IPS-20b (cell line): ENCODE data around the gene OR52H1.
"Not testable (repeated sequence)": the region's sequence is repeated elsewhere in the genome, so short reads cannot be mapped to it uniquely, and the experiment has no call there.

Experiments
- H3K27ac ChIP-seq: one replicate; pipeline ENCODE4 v1.5.1; 2013; ENCODE audit warnings: low read length
- H3K27me3 ChIP-seq: 2 replicates; pipeline ENCODE4 v1.6.1; 2013; ENCODE audit warnings: mild to moderate bottlenecking, low read length, inconsistent platforms; ENCODE audit not compliant: insufficient read depth
- H3K36me3 ChIP-seq: 2 replicates; pipeline ENCODE4 v1.6.1; 2013; ENCODE audit warnings: low read depth, mild to moderate bottlenecking, inconsistent platforms, low read length, moderate library complexity; ENCODE audit not compliant: insufficient read depth
- H3K4me1 ChIP-seq: 2 replicates; pipeline ENCODE4 v1.6.1; 2013; ENCODE audit warnings: mild to moderate bottlenecking, control low read depth, inconsistent platforms, low read length, moderate library complexity; ENCODE audit not compliant: insufficient read depth
- H3K4me3 ChIP-seq: 2 replicates; pipeline ENCODE4 v1.5.1; 2013; ENCODE audit warnings: mild to moderate bottlenecking, low read length, inconsistent platforms
- H3K9ac ChIP-seq: 2 replicates; pipeline ENCODE4 v1.6.1; 2013; ENCODE audit warnings: low read depth, mild to moderate bottlenecking, inconsistent platforms, low read length, moderate library complexity
- H3K9me3 ChIP-seq: 2 replicates; pipeline ENCODE4 v1.6.1; 2013; ENCODE audit warnings: mild to moderate bottlenecking, low read depth, low read length, inconsistent platforms; ENCODE audit not compliant: insufficient read depth

The OR52H1 gene

GRCh38 chr11:5548440-5548839 lies at the start of gene OR52H1:
Gene OR52H1, minus strand, starts transcription at chr11:5548540. Its CDS starts 3,035 bp downstream, at chr11:5545505.
- Histone ChIP-seq H3K4me1 (no peaks in the 10 kb centered on the region), H3K27me3 (no peaks in the 10 kb centered on the region), H3K36me3 (no peaks in the 10 kb centered on the region), H3K9ac (no peak within 1 kb of the TSS), H3K9me3 (no peaks in the 10 kb centered on the region), H3K4me3 (no peak within 1 kb of the TSS), H3K27ac (no peak within 1 kb of the TSS)

DNA sequence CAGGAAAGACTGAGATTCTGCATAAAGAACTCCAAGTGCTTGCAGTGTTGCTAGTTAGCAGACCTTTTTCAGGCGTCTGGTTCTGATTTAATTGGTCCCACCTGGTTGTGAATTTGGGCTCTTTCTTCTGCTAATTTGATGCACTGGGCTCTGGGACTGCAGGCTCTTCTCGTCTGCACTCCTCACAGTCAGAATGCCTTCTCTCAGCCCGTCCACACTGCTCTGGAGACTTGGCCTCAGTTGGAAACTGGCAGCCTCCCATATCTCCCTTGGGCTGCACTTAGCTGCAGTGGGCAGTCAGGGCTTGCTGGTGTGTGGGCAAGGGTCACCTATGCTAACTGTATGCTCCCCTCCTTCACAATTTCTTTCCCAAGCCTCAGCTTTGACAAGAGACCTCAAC lies 49.6 kb upstream of the OR52H1 start:
- H3K4me1 ChIP-seq: peaks cover 21% of the 10 kb centered on the region; the same call in 1 of the 2 replicates
- H3K27ac ChIP-seq: no peak overlapping the region
- peak overlapping the region; percentile 19; the same call in 1 of the 2 replicates for H3K9ac ChIP-seq
- H3K36me3 ChIP-seq: no peaks in the 10 kb centered on the region; the same call in 1 of the 2 replicates
- no peaks in the 10 kb centered on the region for H3K27me3 ChIP-seq
- no peaks in the 10 kb centered on the region for H3K9me3 ChIP-seq
- peak overlapping the region; percentile 75 for H3K4me3 ChIP-seq

GRCh38 chr11:5596607-5597201 lies 48.4 kb upstream of the OR52H1 start, which contains the start of gene TRIM6:
Gene TRIM6, plus strand, starts transcription at chr11:5596637. Its CDS starts 261 bp downstream, at chr11:5596898.
- Histone ChIP-seq H3K36me3 (no peaks in the 10 kb centered on the region), H3K4me3 (peak within 1 kb of the TSS; percentile 75), H3K9me3 (no peaks in the 10 kb centered on the region), H3K9ac (peak within 1 kb of the TSS; percentile 63; the same call in 1 of the 2 replicates), H3K27ac (no peak within 1 kb of the TSS), H3K4me1 (peaks cover 21% of the 10 kb centered on the region; the same call in 1 of the 2 replicates), H3K27me3 (no peaks in the 10 kb centered on the region)

DNA sequence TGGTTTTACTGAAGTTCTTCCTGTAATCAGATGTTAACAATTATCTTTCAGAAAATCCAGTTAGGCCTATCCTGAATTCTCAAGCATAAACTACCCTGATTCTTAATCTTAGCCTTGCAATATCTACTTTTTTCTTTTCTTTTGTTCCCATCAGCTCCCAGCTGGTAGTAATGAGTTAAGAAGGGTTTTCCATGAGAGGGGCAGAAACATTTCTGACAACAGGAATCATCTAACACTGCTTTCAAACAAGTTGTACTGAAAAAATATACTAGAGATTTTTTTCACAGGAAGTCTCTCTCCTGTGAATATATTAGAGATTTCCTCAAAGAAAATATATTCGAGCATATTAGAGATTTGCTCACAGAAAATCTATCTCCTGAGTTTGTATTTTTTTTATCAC lies 44.8 kb upstream of the OR52H1 start:
- no peak overlapping the region for H3K27ac ChIP-seq
- no peak overlapping the region for H3K4me3 ChIP-seq
- no peaks in the 10 kb centered on the region for H3K27me3 ChIP-seq
- no peaks in the 10 kb centered on the region for H3K36me3 ChIP-seq
- no peaks in the 10 kb centered on the region for H3K9me3 ChIP-seq
- H3K9ac ChIP-seq: no peak overlapping the region
- H3K4me1 ChIP-seq: peaks cover 13% of the 10 kb centered on the region; the same call in 1 of the 2 replicates

GRCh38 chr11:5592615-5593014 lies 44.3 kb upstream of the OR52H1 start:
- Histone ChIP-seq H3K9me3 (no peaks in the 10 kb centered on the region), H3K27me3 (no peaks in the 10 kb centered on the region), H3K4me1 (peaks cover 8% of the 10 kb centered on the region; the same call in 1 of the 2 replicates), H3K36me3 (no peaks in the 10 kb centered on the region), H3K4me3 (no peak overlapping the region), H3K27ac (no peak overlapping the region), H3K9ac (no peak overlapping the region)

DNA sequence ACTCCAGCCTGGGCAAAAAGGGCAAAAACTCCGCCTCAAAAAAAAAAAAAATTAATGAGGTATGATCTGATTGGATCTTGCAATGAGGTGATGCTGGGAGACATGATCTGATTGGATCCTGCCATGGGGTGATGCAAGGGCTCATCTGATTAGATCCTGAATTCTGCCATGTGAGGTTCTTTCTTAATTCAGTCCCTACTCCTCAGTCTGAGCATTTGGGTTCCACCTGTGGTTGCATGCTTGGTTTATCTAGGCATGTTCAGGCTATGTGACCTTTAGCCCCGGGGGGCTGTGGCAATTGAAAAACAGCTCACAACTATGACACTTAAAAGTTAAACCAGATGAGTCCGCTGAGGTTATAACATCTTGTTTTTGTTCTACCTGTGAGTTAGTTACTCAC lies 43.3 kb upstream of the OR52H1 start:
- no peak overlapping the region for H3K27ac ChIP-seq
- H3K36me3 ChIP-seq: no peaks in the 10 kb centered on the region
- H3K4me1 ChIP-seq: no peaks in the 10 kb centered on the region
- no peak overlapping the region for H3K9ac ChIP-seq
- H3K9me3 ChIP-seq: no peaks in the 10 kb centered on the region
- no peak overlapping the region for H3K4me3 ChIP-seq
- no peaks in the 10 kb centered on the region for H3K27me3 ChIP-seq

GRCh38 chr11:5589906-5590305 lies 41.6 kb upstream of the OR52H1 start:
- H3K27ac ChIP-seq, H3K27me3 ChIP-seq, H3K4me1 ChIP-seq, H3K9me3 ChIP-seq, H3K4me3 ChIP-seq, H3K9ac ChIP-seq, H3K36me3 ChIP-seq: not testable (repeated sequence)

- H3K4me1 ChIP-seq, H3K9ac ChIP-seq, H3K36me3 ChIP-seq, H3K9me3 ChIP-seq, H3K4me3 ChIP-seq, H3K27me3 ChIP-seq, H3K27ac ChIP-seq: not testable (repeated sequence)
Measured at GRCh38 chr11:5584458-5584857, 36.1 kb upstream of the OR52H1 start.

- Histone ChIP-seq H3K9me3 (no peaks in the 10 kb centered on the region), H3K9ac (no peak overlapping the region), H3K27me3 (no peaks in the 10 kb centered on the region)
Measured at GRCh38 chr11:5581014-5581413, 32.7 kb upstream of the OR52H1 start.

GRCh38 chr11:5580577-5580976 lies 32.2 kb upstream of the OR52H1 start, which contains the start of gene OR52B6:
Gene OR52B6, plus strand, starts transcription at chr11:5580877. Its CDS starts 0 bp downstream, at chr11:5580877.
- Histone ChIP-seq H3K9me3 (no peaks in the 10 kb centered on the region), H3K27ac (no peak within 1 kb of the TSS), H3K9ac (no peak within 1 kb of the TSS), H3K27me3 (no peaks in the 10 kb centered on the region), H3K4me3 (no peak within 1 kb of the TSS), H3K36me3 (no peaks in the 10 kb centered on the region), H3K4me1 (no peaks in the 10 kb centered on the region)

More at GRCh38 chr11:5581014-5581413, 32.7 kb upstream of the OR52H1 start:
- H3K4me1 ChIP-seq: no peaks in the 10 kb centered on the region
- H3K4me3 ChIP-seq: no peak overlapping the region
- no peaks in the 10 kb centered on the region for H3K36me3 ChIP-seq
- H3K27ac ChIP-seq: no peak overlapping the region

DNA sequence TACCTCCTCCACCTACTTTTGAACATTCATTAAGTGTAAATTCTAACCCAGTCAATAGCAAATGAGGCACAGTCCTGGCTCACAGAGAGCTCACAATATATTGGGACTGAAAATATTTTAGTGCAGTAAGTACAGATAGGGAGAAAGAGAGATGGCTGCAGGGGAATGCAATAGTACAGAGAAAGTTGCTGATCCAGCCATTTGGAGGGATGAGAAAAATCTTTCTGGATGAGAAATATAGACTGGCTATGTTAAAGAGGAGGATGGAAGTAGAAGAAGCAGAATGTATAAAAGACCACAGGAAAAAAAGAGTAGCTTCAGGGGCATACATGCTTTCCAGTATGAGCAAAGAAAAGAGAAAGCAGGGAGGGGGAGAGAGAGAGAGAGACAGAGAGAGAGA lies 28.8 kb upstream of the OR52H1 start:
- no peak overlapping the region for H3K4me3 ChIP-seq
- no peaks in the 10 kb centered on the region for H3K4me1 ChIP-seq
- H3K9ac ChIP-seq: no peak overlapping the region
- H3K27ac ChIP-seq: no peak overlapping the region
- no peaks in the 10 kb centered on the region for H3K36me3 ChIP-seq
- H3K27me3 ChIP-seq: no peaks in the 10 kb centered on the region
- no peaks in the 10 kb centered on the region for H3K9me3 ChIP-seq

- Histone ChIP-seq H3K27me3 (no peaks in the 10 kb centered on the region), H3K9me3 (no peaks in the 10 kb centered on the region), H3K27ac (no peak overlapping the region), H3K36me3 (no peaks in the 10 kb centered on the region), H3K4me3 (no peak overlapping the region), H3K9ac (no peak overlapping the region), H3K4me1 (no peaks in the 10 kb centered on the region)
Measured at GRCh38 chr11:5575152-5575551, 26.8 kb upstream of the OR52H1 start.
